Peyer's patch (tissue), 4 donors: ENCODE results near the gene NDUFS6. TPM values are rescaled to one million over a fixed set of nuclear protein-coding genes. Genes with fewer than 3 reads are reported as not detected.

ENCODE experiments used
- DNase-seq, 3 donors: peaks; one replicate each; pipeline ENCODE4 v3.0.0-alpha.2; 2017 to 2019
- H3K27ac ChIP-seq, 4 donors: fragments of 200-600 bp; sonication (generic); one replicate each; pipeline ENCODE4 v1.5.1; 2016 to 2019
- H3K27me3 ChIP-seq, 2 donors: fragments of 200-600 bp; sonication (generic); one replicate each; pipeline ENCODE4 v1.5.1; 2019
- H3K36me3 ChIP-seq, 3 donors: fragments of 200-600 bp; sonication (generic); one replicate each; pipeline ENCODE4 v1.5.1; 2016 to 2019
- H3K4me1 ChIP-seq, 4 donors: fragments of 200-600 bp; sonication (generic); one replicate each; pipeline ENCODE4 v1.5.1; 2016 to 2019
- H3K4me3 ChIP-seq, 4 donors: fragments of 200-600 bp; sonication (generic); 1 replicate in 3 of 4; 2 replicates in 1 of 4; pipeline ENCODE4 v1.5.1; 2016 to 2019; ENCODE audit warnings: mild to moderate bottlenecking in 1 of 4
- H3K9me3 ChIP-seq, 4 donors: fragments of 200-600 bp; sonication (generic); one replicate each; pipeline ENCODE4 v1.5.1; 2016 to 2019; ENCODE audit warnings: mild to moderate bottlenecking in 1 of 4
- POLR2A ChIP-seq, 2 donors: fragments of 450-650 bp; IDR thresholded peaks; one replicate each; pipeline ENCODE4 v1.5.1; 2017; ENCODE audit warnings: antibody characterized with exemption in 2 of 2, mild to moderate bottlenecking in 2 of 2, moderate library complexity in 2 of 2
- total RNA-seq, 4 donors: library from RNA; depleted of rRNA; stranded (reverse); fragments of >200 nt; gene quantifications; one replicate each; pipeline ENCODE4 v1.1.0, GENCODE V29; 2016
- TF ChIP-seq, protein P1 (sequence below), 6 experiments: fragments of 450-650 bp in 4 of 6; fragments of 200-600 bp in 2 of 6; sonication (generic) in 1 of 6; IDR thresholded peaks; one replicate each; pipeline ENCODE4 v1.5.1; 2017 to 2019; ENCODE audit warnings: antibody characterized with exemption in 6 of 6, mild to moderate bottlenecking in 3 of 6, moderate library complexity in 1 of 6

Gene NDUFS6
- total RNA-seq, 4 donors from 2014 or later, result 27.4 to 86.5 (median 47.6) TPM

DNA sequence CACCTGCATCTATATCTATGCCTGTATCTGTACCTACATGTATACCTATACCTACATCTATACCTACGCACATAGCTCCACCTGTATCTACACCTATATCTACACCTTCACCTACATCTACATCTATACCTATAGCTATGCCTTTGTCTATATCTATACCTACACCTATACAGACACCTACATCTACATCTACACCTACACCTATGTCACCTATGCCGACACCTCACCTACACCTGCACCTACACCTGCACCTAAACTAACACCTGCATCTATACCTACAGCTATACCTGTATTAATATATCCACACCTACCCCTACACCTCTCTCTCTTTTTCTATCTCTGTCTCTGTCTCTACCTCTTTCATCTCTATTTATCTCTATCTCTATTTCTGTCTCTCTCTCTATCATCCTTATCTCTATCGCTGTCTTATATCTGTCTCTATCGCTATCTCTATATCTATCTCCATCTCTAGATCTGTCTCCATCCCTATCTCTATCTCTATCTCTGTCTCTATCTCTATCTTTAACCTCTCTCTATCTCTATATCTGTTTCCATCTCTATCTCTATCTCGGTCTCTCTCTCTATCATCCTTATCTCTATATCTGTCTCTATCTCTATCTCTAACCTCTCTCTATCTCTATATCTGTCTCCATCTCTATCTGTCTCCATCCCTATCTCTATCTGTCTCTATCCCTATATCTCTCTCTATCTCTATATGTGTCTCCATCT lies 43.7 kb downstream of the NDUFS6 start:
- Histone ChIP-seq H3K27ac (no peak overlapping the region), H3K4me3 (no peak overlapping the region), H3K9me3 (no peaks in the 10 kb centered on the region), H3K27me3 (no peaks in the 10 kb centered on the region), H3K4me1 (no peaks in the 10 kb centered on the region), H3K36me3 (no peaks in the 10 kb centered on the region)
- TF ChIP-seq POLR2A (IDR thresholded peaks at IDR 0.05), result no peak
- TF ChIP-seq, protein P1, sequence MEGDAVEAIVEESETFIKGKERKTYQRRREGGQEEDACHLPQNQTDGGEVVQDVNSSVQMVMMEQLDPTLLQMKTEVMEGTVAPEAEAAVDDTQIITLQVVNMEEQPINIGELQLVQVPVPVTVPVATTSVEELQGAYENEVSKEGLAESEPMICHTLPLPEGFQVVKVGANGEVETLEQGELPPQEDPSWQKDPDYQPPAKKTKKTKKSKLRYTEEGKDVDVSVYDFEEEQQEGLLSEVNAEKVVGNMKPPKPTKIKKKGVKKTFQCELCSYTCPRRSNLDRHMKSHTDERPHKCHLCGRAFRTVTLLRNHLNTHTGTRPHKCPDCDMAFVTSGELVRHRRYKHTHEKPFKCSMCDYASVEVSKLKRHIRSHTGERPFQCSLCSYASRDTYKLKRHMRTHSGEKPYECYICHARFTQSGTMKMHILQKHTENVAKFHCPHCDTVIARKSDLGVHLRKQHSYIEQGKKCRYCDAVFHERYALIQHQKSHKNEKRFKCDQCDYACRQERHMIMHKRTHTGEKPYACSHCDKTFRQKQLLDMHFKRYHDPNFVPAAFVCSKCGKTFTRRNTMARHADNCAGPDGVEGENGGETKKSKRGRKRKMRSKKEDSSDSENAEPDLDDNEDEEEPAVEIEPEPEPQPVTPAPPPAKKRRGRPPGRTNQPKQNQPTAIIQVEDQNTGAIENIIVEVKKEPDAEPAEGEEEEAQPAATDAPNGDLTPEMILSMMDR (IDR thresholded peaks at IDR 0.05), result no peak
- DNase-seq, result no peak

- Histone ChIP-seq H3K4me1 (no peaks in the 10 kb centered on the region), H3K4me3 (no peak overlapping the region), H3K36me3 (no peaks in the 10 kb centered on the region), H3K27me3 (no peaks in the 10 kb centered on the region), H3K27ac (no peak overlapping the region), H3K9me3 (no peaks in the 10 kb centered on the region)
- no peak for DNase-seq
- TF ChIP-seq, protein P1 (IDR thresholded peaks at IDR 0.05), result no peak
- TF ChIP-seq POLR2A (IDR thresholded peaks at IDR 0.05), result no peak
Measured at GRCh38 chr5:1845696-1846095, 44.5 kb downstream of the NDUFS6 start.

DNA sequence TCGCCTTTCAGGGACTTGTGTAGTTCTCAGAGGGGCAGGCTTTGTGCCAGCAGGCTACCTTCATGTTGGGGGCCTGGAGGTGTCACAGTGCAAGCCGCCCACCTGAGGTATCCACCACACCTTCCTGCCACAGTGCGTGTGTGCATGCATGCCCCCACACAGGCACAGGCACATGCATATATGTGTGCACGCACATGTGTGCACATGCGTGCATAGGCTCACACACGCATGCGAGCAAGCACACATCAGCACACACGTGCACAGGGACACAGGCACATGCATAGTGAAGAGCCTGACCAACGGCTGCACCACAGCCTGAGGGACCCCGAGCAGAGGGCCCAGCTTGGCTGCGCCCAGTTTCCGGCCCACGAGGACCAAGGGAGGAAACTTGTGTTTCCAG lies 45.4 kb downstream of the NDUFS6 start:
- no peak for DNase-seq
- TF ChIP-seq, protein P1 (IDR thresholded peaks at IDR 0.05), result no peak
- TF ChIP-seq POLR2A (IDR thresholded peaks at IDR 0.05), result no peak
- H3K27ac ChIP-seq, result no peak overlapping the region
- H3K27me3 ChIP-seq, result no peaks in the 10 kb centered on the region
- H3K4me1 ChIP-seq, result no peaks in the 10 kb centered on the region
- H3K4me3 ChIP-seq, result no peak overlapping the region
- no peaks in the 10 kb centered on the region for H3K9me3 ChIP-seq
- H3K36me3 ChIP-seq, result no peaks in the 10 kb centered on the region

DNA sequence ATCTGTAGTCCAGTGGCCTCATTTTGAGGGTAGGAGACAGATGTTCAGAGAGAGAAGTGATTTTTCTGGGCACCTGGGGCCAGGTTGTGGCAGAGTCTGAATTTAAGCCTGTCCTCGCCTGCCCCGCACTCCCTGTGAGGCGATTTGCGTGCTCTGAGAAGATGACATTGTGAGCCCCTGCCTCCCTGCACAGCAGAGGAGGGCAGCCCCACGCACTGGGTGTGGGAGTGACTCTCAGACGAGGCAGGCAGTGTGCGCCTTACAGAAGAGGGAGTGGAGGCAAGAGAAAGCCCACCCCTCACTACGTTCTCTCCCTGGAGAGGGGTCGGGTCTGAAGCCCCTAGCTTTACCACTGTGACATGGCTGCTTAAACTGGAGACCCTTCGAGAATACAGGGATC lies 45.8 kb downstream of the NDUFS6 start:
- no peaks in the 10 kb centered on the region for H3K9me3 ChIP-seq

DNA sequence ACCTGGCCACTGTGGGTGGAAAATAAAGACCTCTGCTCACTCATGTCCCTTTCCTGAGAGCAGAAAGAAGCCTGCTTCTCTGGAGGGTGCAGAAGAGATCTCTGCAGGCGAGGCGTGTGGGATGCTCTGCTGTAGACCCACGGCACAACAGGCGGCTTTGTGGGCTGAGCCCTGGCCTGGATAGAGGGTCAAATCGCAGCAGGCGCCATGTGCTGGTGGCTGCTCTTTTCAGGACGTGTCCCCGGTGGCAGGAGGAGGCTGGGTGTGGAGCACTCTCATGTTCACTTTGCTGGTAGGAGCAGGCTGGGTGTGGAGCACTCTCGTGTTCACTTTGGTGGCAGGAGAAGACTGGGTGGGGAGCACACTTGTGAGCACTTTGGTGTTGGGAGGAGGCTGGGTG lies 46.4 kb downstream of the NDUFS6 start:
- Histone ChIP-seq H3K27me3 (no peaks in the 10 kb centered on the region), H3K36me3 (no peaks in the 10 kb centered on the region), H3K27ac (no peak overlapping the region), H3K4me1 (no peaks in the 10 kb centered on the region), H3K4me3 (no peak overlapping the region), H3K9me3 (no peaks in the 10 kb centered on the region)
- TF ChIP-seq, protein P1 (IDR thresholded peaks at IDR 0.05), result no peak
- TF ChIP-seq POLR2A (IDR thresholded peaks at IDR 0.05), result no peak
- no peak for DNase-seq

More for the DNA sequence above, 45.8 kb downstream of the NDUFS6 start:
- Histone ChIP-seq H3K36me3 (no peaks in the 10 kb centered on the region), H3K4me3 (no peak overlapping the region), H3K27me3 (no peaks in the 10 kb centered on the region), H3K4me1 (no peaks in the 10 kb centered on the region), H3K27ac (no peak overlapping the region)
- DNase-seq, result no peak
- TF ChIP-seq, protein P1 (IDR thresholded peaks at IDR 0.05), result no peak
- TF ChIP-seq POLR2A (IDR thresholded peaks at IDR 0.05), result no peak
